H1 (cell line): ENCODE measurements around the gene SLC9A7. TPM values are rescaled to one million over a fixed set of nuclear protein-coding genes. Genes with fewer than 3 reads are reported as not detected.

ENCODE experiments used
- CREB1 ChIP-seq: IDR thresholded peaks from 2 replicates; pipeline ENCODE4 v1.6.1; 2012; ENCODE audit warnings: inconsistent platforms
- EP300 ChIP-seq, 2 experiments: IDR thresholded peaks; 1 replicate in 1 of 2; 2 replicates in 1 of 2; pipeline ENCODE4 v1.6.1; 2011 to 2012; ENCODE audit warnings: low read depth in 2 of 2, low read length in 2 of 2, mild to moderate bottlenecking in 2 of 2, borderline replicate concordance in 1 of 2, inconsistent platforms in 1 of 2, moderate library complexity in 1 of 2
- GABPA ChIP-seq: IDR thresholded peaks from 2 replicates; pipeline ENCODE4 v1.6.1; 2011; ENCODE audit warnings: mild to moderate bottlenecking, low read length, moderate library complexity, borderline replicate concordance; ENCODE audit not compliant: insufficient read depth
- JUN ChIP-seq: IDR thresholded peaks from 2 replicates; pipeline ENCODE4 v1.6.1; 2011; ENCODE audit warnings: low read depth, mild to moderate bottlenecking, improper control_type of control experiment, low read length
- RXRA ChIP-seq: IDR thresholded peaks from 2 replicates; pipeline ENCODE4 v1.6.1; 2011; ENCODE audit warnings: low read depth, mild to moderate bottlenecking, low read length, moderate library complexity; ENCODE audit not compliant: insufficient read depth
- SIN3A ChIP-seq, 2 experiments: IDR thresholded peaks in 1 of 2; conservative IDR thresholded peaks in 1 of 2; 2 replicates each; pipeline ENCODE4 v1.6.1; 2011 to 2012; ENCODE audit warnings: low read length in 2 of 2, improper control_type of control experiment in 1 of 2, low read depth in 1 of 2, mild to moderate bottlenecking in 1 of 2
- SP1 ChIP-seq: IDR thresholded peaks from 2 replicates; pipeline ENCODE4 v1.6.1; 2011; ENCODE audit warnings: low read depth, low read length
- polyA plus RNA-seq, 7 experiments: library from polyadenylated mRNA; depleted of rRNA in 3 of 7; stranded (reverse) in 5 of 7; unstranded in 2 of 7; fragments of >200 nt in 5 of 7; fragments of 200-250 nt in 2 of 7; gene quantifications; 1 replicate in 5 of 7; 2 replicates in 1 of 7; 4 replicates in 1 of 7; pipeline versions ENCODE4 v1.2.1 to v1.2.3, GENCODE V29; 2011 to 2013; ENCODE audit warnings: missing spikeins in 2 of 7, mixed read lengths in 2 of 7
- total RNA-seq: library from RNA; stranded (reverse); fragmentation: NEBNext Ultra II Directional; extraction: Animal tissue kit (Norgen Biotek cat#: 25700); gene quantifications from 2 replicates; pipeline ENCODE4 v1.2.1, GENCODE V29; 2021
- TF ChIP-seq, protein P1 (sequence below): IDR thresholded peaks from 2 replicates; pipeline ENCODE4 v1.6.1; 2011; ENCODE audit warnings: low read depth, mild to moderate bottlenecking, low read length; ENCODE audit not compliant: insufficient read depth

The SLC9A7 gene
- total and polyA plus RNA-seq, 2 of the 8 experiments (the other 6 are each of a cell fraction or from before 2014, with no cell fraction given): 6.7 to 17.2 TPM

- TF ChIP-seq EP300 (IDR thresholded peaks at IDR 0.05; ENCODE audit: borderline replicate concordance in 1 of 2, low read depth in 2 of 2, low read length in 2 of 2): no peak
- TF ChIP-seq GABPA: no peak
- no peak for TF ChIP-seq SIN3A (conservative IDR thresholded peaks at IDR 0.05 in 1 of 2, IDR thresholded peaks at IDR 0.05 in 1 of 2; ENCODE audit: low read depth in 1 of 2, low read length in 2 of 2)
- TF ChIP-seq, protein P1, sequence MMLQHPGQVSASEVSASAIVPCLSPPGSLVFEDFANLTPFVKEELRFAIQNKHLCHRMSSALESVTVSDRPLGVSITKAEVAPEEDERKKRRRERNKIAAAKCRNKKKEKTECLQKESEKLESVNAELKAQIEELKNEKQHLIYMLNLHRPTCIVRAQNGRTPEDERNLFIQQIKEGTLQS: no peak
- TF ChIP-seq CREB1: no peak
- no peak for TF ChIP-seq JUN
- no peak for TF ChIP-seq SP1
- TF ChIP-seq RXRA: no peak
Measured at GRCh38 chrX:46722742-46723568, 36.0 kb downstream of the SLC9A7 start (continued).
